A549 treated with Mapracorat at 1 μM for 4 hours (cell line): Measurements from ENCODE around the gene ZNF836. TPM values are rescaled to one million over a fixed set of nuclear protein-coding genes. Genes with fewer than 3 reads are reported as not detected.

Experiments used
- total RNA-seq: library from RNA; stranded (reverse); fragments of 200-300 nt; extraction: Qiagen RNA extraction; gene quantifications from 5 replicates; pipeline ENCODE4 v1.2.3, GENCODE V29; 2022

The ZNF836 gene
- 0.41 to 1.6 TPM (median 0.61 TPM) in 5 replicates for total RNA-seq

DNA sequence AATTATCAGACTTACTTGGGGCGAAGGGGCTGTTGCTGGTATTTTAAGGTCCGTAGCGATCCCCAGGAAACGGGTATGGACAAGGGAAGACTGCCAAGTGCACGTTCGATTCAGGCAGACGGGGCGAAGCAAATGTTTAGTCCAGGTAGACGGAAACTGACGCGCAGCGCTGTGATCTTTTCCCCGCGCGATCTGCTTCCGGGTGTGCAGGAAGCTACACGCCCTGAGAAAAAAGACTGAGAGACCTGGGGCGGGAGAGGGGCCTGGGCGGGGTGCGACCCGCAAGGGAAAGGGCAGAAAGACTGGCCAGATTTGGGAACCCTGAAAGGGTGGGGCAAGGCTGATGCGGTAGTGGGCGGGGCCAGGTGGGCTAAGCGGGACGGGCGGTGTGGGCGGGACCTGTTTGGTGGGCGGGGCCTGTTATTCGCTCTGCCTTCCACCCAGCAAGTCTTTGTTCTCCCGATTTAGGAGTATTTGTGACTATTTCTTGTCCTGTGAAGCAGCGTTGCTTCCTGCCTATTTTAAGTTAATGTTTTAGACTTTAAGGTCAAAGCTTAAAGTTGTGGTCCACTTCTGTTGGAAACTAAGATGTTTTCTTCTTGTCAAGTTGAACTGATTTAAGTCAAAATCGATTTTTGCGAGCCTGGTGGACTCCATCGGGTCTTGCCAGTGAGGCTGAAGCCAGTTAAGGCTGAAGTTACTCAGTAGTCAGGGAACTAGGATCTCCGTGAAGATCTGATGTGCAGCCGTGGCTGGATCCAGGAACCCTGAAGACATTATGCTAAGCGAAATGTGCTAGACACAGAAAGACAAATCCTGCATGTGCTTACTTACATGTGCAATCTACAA is at the start of gene ZNF836:
Gene ZNF836, minus strand, starts transcription at position 301 of the 849 bp plus-strand sequence. CDS start 3,549 bp downstream, outside the sequence.

DNA sequence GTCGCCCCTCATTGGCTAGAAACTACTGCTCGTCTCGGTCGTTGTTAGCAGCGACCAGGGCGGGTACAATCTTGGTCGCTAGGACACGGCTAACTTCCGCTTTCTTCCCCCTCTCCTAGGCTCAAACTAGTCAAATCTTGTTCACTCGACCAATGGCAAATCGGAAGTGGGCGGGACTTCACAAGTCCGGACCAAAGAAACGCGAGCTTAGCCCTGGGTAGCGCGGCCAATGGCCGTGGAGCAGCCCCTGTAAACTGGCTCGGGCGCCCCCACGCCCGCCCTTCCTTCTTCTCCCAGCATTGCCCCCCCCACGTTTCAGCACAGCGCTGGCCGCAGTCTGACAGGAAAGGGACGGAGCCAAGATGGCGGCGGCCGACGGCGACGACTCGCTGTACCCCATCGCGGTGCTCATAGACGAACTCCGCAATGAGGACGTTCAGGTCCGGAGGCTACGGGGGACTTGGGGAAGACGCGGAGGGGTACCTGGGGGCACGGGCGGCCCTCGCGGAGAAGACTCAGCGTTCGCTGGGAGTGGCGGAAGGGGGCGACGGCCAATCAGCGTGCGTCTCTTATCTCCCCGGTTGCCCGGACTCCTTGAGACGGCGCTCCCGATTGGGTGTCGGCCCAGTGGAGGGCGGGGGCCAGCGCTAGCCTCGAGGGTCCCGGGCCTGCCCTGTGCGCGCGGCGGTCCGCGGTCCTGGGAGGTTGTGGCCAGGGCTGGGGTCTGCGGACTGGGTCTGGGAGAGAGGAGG is 18.5 kb upstream of the ZNF836 start, which contains the start of gene PPP2R1A:
Gene PPP2R1A, plus strand, starts transcription at position 318 of the 752 bp plus-strand sequence. Its CDS starts 45 bp downstream, at position 363.

GRCh38 chr19:52139252-52140031 is 32.0 kb downstream of the ZNF836 start, which contains the start of gene ZNF616:
Gene ZNF616, minus strand, starts transcription at chr19:52139938. Its CDS starts 9,426 bp downstream, at chr19:52130512.

Other genes starting within 250 kb of the ZNF836 start
- 0.97 to 1.8 TPM (median 1.0 TPM) in 5 replicates for gene ZNF613, start 244.1 kb downstream of the ZNF836 start, total RNA-seq
- 3.6 to 6.2 TPM (median 4.2 TPM) in 5 replicates for gene ZNF350, start 184.8 kb downstream of the ZNF836 start, total RNA-seq
- 2.8 to 4.8 TPM (median 3.5 TPM) in 5 replicates for gene ZNF615, start 163.4 kb downstream of the ZNF836 start, total RNA-seq
- gene ZNF614, start 143.2 kb downstream of the ZNF836 start, total RNA-seq: 2.5 to 3.1 TPM (median 3.0 TPM) in 5 replicates
- 1.4 to 2.2 TPM (median 1.9 TPM) in 5 replicates for gene ZNF432, start 122.8 kb downstream of the ZNF836 start, total RNA-seq
- 2.0 to 2.6 TPM (median 2.4 TPM) in 5 replicates for gene ZNF841, start 75.9 kb downstream of the ZNF836 start, total RNA-seq
- gene ZNF616, start 31.7 kb downstream of the ZNF836 start, total RNA-seq: 0.55 to 1.1 TPM (median 0.66 TPM) in 5 replicates
- gene PPP2R1A, start 18.4 kb upstream of the ZNF836 start, total RNA-seq: 207 to 312 TPM (median 302 TPM) in 5 replicates
- 7.5 to 11.5 TPM (median 9.5 TPM) in 5 replicates for gene ZNF766, start 98.0 kb upstream of the ZNF836 start, total RNA-seq
- gene ZNF480, start 125.5 kb upstream of the ZNF836 start, total RNA-seq: 7.0 to 16.7 TPM (median 16.1 TPM) in 5 replicates
- gene ZNF610, start 164.6 kb upstream of the ZNF836 start, total RNA-seq: not detected in 5 replicates
- gene ZNF880, start 198.3 kb upstream of the ZNF836 start, total RNA-seq: 0.39 to 1.3 TPM (median 0.81 TPM) in 5 replicates
- 0.05 to 0.39 TPM (median 0.17 TPM) in 4 of 5 replicates, not detected in the other for gene ZNF528, start 226.2 kb upstream of the ZNF836 start, total RNA-seq